ENCODE data around the gene MED9.
"Not testable (repeated sequence)": the region's sequence is repeated elsewhere in the genome, so short reads cannot be mapped to it uniquely, and the experiment has no call there.

MED9 gene

GRCh38 chr17:17453088-17453487 lies 23.7 kb upstream of the MED9 start:
- no peak for DNase-seq (ENCODE audit: low read depth)
- H3K4me3 ChIP-seq (ENCODE audit: low read depth, low read length), result no peak overlapping the region

- H3K4me3 ChIP-seq (ENCODE audit: low read depth, low read length), result no peak overlapping the region
- no peak for DNase-seq (ENCODE audit: low read depth)
Observed at GRCh38 chr17:17454276-17454675, 22.5 kb upstream of the MED9 start.

DNA sequence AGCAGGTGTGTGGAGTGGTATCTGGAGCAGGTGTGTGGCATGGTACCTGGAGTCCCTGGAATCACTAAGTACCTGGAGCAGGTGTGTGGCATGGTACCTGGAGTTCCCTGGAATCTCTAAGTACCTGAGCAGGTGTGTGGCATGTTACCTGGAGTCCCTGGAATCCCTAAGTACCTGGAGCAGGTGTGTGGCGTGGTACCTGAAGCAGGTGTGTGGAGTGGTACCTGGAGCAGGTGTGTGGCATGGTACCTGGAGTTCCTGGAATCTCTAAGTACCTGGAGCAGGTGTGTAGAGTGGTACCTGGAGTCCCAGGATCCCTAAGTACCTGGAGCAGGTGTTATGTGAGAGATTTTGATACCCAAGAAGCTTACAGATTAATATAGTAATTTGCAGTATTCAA lies 22.1 kb upstream of the MED9 start:
- not testable (repeated sequence) for DNase-seq (ENCODE audit: low read depth); H3K4me3 ChIP-seq (ENCODE audit: low read depth, low read length)

DNA sequence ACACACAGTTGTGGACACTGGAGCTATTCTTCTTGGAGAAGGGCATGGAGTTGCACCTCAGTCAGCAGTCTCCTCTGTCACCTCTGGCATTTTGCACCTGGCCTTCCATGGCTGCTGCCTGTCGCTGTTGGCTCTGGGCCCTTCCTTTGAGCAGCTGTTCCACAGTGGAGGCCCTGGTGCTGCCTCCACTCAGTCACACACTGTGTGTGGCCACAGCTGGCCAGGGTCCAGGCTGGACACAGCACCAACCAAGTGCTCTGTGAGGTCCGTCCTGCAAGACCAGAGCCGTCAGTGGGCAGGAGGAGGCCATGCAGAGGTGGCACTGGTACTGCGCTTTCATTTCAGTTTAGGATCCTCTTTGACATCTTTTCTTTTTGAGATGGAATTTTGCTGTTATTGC lies 21.6 kb upstream of the MED9 start:
- no peak for DNase-seq (ENCODE audit: low read depth)
- no peak overlapping the region for H3K4me3 ChIP-seq (ENCODE audit: low read depth, low read length)

DNA sequence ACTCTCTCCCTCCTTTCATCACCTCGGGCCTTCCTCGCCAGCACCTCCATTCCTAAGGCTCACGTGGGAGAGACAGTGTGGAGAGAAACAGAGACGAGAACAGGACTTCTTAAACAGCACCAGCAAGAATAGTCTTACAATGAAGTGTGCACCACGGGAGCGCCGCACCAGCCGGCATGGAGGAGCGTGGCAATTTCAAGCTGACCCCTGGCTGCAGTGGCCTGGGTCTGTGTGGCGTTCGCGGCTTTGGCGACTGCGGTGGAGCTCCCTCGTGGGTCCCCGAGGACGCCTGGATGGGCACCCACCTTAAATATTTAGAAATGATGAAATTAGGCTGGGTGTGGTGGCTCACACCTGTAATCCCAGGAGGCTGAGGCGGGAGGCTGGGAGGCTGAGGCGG lies 20.5 kb upstream of the MED9 start:
- no peak for DNase-seq (ENCODE audit: low read depth)
- no peak overlapping the region for H3K4me3 ChIP-seq (ENCODE audit: low read depth, low read length)

DNA sequence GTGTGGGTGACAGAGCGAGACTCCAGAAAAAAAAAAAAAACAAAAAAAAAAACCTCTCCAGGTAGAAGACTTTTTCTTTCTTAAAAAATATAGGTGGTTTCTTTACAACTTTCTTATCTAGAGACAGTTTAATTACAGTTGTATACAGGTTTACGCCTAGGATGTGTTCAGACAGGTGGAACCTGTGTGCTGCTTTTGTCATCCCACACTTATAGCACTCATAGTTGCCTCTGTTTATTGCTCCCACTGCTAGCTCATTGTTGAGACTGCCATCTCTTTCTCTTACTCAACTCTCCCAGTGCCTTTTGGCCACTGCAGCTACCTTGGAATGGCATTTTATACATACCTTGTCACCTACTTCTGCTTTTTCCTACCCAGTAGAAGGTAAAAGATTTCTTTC lies 19.1 kb upstream of the MED9 start:
- no peak for DNase-seq (ENCODE audit: low read depth)
- no peak overlapping the region for H3K4me3 ChIP-seq (ENCODE audit: low read depth, low read length)

DNA sequence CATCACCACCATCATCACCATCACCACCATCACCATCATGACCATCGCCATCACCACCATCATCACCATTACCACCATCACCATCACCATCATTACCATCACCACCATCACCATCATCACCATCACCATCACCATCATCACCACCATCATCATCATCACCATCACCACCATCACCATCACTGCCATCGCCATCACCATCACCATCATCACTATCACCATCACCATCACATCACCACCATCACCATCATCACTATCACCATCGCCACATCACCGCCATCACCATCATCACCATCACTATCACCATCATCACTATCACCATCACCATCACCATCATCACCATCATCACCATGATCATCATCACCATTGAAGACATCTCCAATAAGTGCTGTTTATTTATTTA lies 16.8 kb upstream of the MED9 start:
- no peak overlapping the region for H3K4me3 ChIP-seq (ENCODE audit: low read depth, low read length)
- no peak for DNase-seq (ENCODE audit: low read depth)

DNA sequence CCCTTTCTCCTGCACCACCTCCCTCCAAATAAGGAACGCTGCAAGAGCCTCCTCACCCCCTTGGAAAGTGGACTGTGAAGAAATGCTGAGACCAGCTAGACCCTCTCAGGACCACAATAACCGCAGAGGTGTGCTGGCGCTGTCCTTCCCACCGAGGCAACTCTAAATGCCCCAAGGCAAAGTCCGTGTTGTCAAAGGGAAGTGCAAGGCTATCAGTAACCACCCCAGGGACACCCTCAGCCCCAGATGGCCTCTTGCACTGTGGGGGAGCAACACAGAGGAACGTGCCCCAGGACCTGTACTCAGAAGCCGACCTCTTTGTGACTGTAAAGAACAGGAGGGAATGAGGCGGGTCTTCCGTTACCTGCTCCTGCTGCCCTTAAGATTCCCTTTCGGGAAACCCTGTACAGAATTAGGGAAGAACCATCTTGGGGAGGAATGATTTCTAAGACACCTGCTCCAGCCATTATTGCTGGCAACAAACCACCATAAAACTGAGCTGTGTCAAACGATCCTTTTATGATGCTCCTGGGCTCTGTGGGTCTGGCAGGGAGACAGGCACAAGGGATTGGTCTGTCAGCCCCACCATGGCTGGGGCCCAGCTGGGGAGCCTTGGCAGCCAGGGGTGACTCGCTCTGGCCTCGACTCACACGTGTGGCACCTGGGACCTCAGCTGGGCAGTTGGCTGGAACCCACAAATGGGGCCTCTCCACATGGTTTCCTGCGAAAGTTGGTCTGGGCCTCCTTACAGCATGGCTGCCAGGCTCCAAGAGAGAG lies 14.6 kb upstream of the MED9 start:
- DNase-seq (ENCODE audit: low read depth), result no peak
- no peak overlapping the region for H3K4me3 ChIP-seq (ENCODE audit: low read depth, low read length)

- DNase-seq (ENCODE audit: low read depth), result no peak
Observed at GRCh38 chr17:17463821-17464220, 13.0 kb upstream of the MED9 start.

DNA sequence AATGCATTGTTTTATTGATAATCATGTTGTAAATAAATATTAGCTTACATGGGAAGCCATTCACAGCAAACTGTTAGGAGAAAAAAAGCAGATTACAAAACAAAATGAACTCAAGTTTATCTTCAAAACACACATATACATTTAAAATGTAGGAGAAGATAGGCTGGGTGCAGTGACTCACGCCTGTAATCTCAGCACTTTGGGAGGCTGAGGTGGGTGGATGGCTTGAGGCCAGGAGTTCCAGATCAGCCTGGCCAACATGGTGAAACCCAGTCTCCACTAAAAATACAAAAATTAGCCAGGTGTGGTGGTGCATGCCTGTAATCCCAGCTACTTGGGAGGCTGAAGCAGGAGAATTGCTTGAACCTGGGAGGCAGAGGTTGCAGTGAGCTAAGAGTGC lies 10.9 kb upstream of the MED9 start:
- not testable (repeated sequence) for H3K4me3 ChIP-seq (ENCODE audit: low read depth, low read length); DNase-seq (ENCODE audit: low read depth)

More at GRCh38 chr17:17463821-17464220, 13.0 kb upstream of the MED9 start:
- no peak overlapping the region for H3K4me3 ChIP-seq (ENCODE audit: low read depth, low read length)

DNA sequence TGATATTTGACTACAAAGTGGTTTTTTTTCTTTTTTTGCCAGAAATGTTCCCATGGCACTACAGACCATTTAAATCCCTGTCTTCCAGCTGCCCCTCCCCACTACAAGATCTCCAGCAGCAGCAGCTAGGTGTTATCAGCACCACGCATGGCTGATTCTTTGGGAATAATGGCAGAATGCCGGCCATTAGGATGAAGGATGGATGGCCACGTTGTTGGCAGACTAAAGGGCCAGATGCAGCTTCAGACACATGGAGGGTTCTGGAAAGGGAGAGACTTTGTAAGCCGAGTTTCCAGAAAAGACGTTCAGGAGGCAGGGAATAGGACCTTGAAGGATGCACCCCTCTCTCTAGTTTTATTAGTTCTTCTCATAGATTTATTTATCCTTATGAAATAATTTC lies 10.3 kb upstream of the MED9 start:
- DNase-seq (ENCODE audit: low read depth), result no peak
- H3K4me3 ChIP-seq (ENCODE audit: low read depth, low read length), result no peak overlapping the region

DNA sequence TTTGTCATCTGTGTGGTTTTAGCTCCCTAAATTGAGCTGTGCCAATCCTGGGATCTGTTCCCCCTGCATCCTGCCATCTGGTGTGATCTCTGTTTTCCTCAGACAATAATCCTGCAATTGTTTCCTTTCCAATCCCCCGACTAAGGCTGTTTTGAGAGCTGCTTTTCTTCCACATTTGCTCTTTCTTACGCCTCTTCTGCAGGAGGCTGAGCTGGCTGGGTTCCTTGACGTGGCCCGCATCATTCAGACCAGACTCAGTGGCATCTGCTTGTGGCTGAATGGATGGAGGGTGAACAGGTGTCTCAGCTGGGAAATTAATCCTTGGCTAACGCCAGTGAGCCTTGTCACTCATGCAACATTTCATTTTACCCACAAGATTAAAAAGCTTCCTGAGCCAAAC lies 9.8 kb upstream of the MED9 start:
- no peak for DNase-seq (ENCODE audit: low read depth)
- H3K4me3 ChIP-seq (ENCODE audit: low read depth, low read length), result no peak overlapping the region

DNA sequence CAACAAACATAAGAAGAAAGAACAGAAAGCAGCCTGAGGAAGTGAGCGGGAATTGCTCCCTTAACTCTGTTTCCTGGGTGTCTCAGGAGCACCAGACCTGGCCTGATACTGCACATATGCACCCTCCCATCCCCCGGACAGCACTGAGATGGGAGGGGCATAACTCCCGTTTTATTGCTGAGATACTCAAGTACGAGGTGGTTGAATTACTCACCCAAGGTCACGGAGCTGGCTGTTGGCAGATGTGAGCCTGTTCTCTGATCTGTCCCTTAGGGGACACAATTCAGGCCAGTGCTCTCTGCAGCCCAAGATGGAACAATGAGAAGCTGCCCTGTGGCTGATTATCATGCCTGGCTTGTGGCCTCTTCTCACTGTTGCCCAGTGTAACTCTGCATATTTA lies 9.1 kb upstream of the MED9 start:
- no peak for DNase-seq (ENCODE audit: low read depth)
- no peak overlapping the region for H3K4me3 ChIP-seq (ENCODE audit: low read depth, low read length)

DNA sequence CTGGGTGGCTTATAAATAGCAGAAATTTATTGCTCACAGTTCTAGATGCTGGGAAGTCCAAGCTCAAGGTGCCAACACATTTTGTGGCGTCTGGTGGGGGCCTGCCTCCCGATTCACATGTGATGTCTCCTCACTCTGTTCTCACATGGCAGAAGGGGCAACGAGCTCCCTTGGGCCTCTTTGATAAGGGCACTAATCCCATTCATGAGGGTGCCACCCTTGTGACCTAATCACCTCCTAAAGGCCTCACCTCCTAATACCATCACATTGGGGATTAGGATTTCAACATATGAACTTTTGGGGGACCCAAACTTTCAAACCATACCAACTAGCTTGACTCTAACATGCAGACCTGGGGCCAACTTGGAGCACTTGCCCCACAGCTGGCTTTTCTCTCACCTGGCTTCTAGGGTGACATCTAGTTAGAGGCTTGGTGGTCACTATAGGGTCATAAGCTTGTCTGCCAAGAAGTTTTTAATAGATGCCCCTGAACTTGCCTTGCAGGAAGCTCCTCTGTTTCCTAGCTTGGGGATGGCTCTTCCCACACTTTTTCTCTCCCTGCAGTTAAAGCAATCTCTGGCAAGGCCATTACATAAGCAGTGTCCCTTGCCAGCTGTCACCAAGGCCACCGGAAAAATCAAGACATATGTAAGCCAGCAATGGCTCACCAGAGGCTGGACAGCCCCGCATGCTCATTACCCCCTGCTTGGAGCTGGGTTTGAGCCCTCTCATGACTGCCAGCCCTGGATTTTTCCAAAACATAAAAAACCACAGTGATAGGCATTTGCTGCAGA lies 8.4 kb upstream of the MED9 start:
- no peak overlapping the region for H3K4me3 ChIP-seq (ENCODE audit: low read depth, low read length)

DNA sequence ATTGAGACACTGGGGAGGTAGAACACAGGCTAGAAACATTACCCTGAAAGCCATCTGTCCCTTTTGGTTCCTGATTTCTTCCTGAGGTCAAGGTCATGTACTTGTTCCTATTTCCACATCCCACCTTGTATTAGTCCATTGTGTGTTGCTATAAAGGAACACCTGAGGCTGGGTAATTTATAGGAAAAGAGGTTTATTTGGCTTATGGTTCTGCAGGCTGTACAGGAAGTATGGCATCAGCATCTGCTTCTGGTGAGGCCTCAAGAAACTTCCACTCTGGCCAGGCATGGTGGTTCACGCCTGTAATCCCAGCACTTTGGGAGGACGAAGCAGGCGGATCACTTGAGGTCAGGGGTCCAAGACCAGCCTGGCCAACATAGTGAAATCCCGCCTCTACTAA lies 7.4 kb upstream of the MED9 start:
- no peak for DNase-seq (ENCODE audit: low read depth)
- no peak overlapping the region for H3K4me3 ChIP-seq (ENCODE audit: low read depth, low read length)

More for the DNA sequence above, 8.4 kb upstream of the MED9 start:
- DNase-seq (ENCODE audit: low read depth), result no peak

- H3K4me3 ChIP-seq (ENCODE audit: low read depth, low read length), result no peak overlapping the region
- DNase-seq (ENCODE audit: low read depth), result no peak
Observed at GRCh38 chr17:17469996-17470395, 6.8 kb upstream of the MED9 start.

- no peak overlapping the region for H3K4me3 ChIP-seq (ENCODE audit: low read depth, low read length)
- no peak for DNase-seq (ENCODE audit: low read depth)
Observed at GRCh38 chr17:17472333-17472920, 4.4 kb upstream of the MED9 start.

DNA sequence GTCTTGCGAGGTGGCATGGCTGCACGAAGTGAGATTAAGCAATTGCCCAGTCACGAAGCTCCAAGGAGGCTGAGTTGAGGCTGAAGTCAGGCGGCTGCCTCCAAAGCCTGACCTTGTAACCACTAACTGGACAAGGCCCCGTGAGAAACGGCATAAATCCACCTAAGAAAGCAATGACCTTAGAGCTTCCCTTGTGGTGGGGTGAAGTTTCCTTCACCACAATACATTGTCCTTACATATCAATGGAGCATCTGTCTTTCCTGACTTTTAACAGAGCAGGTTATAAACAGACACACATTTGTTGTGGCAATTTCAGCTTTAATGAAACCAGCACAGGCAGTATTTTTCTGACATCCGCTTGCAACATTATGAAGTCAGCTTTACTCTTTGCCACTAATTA lies 2.5 kb upstream of the MED9 start:
- H3K4me3 ChIP-seq (ENCODE audit: low read depth, low read length), result no peak overlapping the region
- no peak for DNase-seq (ENCODE audit: low read depth)

DNA sequence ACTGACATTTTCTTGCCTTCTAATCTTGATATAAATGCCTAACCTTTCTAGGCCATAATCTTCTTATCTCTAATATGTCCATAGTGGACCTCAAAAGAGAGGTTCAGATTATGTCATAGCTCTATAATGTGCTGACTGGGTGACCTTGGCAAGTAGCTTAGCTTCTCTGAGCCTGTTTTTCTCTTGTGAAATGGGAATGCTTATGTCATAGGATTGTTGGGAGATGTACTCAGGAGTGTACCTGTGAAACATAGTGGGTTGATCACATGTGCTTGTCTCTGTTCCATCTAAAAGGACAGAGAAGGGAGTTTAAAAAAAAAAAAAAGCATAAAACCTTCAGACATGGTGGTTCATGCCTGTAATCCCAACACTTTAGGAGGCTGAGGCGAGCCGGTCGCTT lies 2.4 kb downstream of the MED9 start:
- DNase-seq (ENCODE audit: low read depth), result no peak
- H3K4me3 ChIP-seq (ENCODE audit: low read depth, low read length), result no peak overlapping the region

- no peak overlapping the region for H3K4me3 ChIP-seq (ENCODE audit: low read depth, low read length)
- DNase-seq (ENCODE audit: low read depth), result no peak
Observed at GRCh38 chr17:17480593-17481148, 3.9 kb downstream of the MED9 start.

Data from skeletal muscle cell (primary cell).